ENCODE results near the gene DENND5B.

Gene DENND5B

DNA sequence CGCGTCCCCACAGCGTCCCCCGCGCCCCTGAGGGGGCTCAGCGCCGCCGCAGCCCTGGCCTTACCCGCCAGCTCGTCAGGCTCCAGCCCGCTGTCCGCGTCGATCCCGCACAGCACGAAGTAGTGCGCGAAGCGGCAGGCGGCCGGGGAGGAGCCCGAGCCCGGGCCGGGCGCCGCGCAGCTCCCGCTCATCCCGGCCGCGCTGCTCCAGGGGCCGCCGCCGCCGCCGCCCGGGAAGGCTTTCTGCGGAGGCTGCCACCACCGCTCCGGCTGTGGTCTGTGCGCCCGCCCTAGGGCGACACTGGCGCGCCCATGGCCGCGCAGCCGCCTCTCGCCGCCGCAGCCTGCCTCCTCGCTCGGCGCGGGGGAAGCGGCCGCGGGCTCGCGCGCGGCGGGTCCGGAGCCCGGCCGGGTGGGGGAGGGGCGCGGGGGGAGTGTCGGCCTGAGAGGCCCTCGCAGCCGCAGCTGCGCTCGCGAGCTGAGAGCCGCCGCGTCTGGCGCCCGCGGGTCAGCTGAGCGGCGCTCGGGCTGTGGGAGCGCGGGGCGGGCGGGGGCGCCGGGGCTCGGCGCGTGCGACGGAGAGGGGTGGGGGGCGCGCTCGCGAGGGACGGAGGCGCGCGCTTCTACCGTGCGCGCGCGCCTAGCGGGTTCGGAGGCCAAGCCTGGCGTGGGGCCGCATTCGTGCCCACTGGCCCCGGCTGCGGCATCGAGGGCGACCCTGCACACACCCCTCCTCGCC lies at the start of gene DENND5B:
DENND5B (minus strand) TSS at position 495 of the 738 bp plus-strand sequence; CDS start at position 191, 304 bp downstream.
- Histone ChIP-seq H3K4me1 (ENCODE audit: low read length) (peaks cover 44% of the 10 kb centered on the region), H3K9ac (ENCODE audit: low read length) (peak within 1 kb of the TSS; percentile 96), H3K27ac (ENCODE audit: low read length) (peak within 1 kb of the TSS; percentile 75), H3K4me2 (ENCODE audit: low read length) (peak within 1 kb of the TSS; percentile 83), H2AFZ (ENCODE audit: low read depth, low read length) (peak within 1 kb of the TSS; percentile 86), H3K79me2 (ENCODE audit: low read length) (peaks cover 48% of the 10 kb centered on the region), H3K36me3 (replicated peaks; ENCODE audit: low read depth, low read length) (peaks cover 22% of the 10 kb centered on the region), H3K4me3 (ENCODE audit: low read length) (peak within 1 kb of the TSS; percentile 96), H3K27me3 (ENCODE audit: low read depth, low read length) (peaks cover 5% of the 10 kb centered on the region; the same call in 1 of the 2 replicates), H3K9me3 (ENCODE audit: insufficient read depth, low read length) (peaks cover 7% of the 10 kb centered on the region; the same call in 1 of the 2 replicates), H4K20me1 (ENCODE audit: insufficient read depth, low read length) (no peaks in the 10 kb centered on the region)
- TF ChIP-seq, protein P1, sequence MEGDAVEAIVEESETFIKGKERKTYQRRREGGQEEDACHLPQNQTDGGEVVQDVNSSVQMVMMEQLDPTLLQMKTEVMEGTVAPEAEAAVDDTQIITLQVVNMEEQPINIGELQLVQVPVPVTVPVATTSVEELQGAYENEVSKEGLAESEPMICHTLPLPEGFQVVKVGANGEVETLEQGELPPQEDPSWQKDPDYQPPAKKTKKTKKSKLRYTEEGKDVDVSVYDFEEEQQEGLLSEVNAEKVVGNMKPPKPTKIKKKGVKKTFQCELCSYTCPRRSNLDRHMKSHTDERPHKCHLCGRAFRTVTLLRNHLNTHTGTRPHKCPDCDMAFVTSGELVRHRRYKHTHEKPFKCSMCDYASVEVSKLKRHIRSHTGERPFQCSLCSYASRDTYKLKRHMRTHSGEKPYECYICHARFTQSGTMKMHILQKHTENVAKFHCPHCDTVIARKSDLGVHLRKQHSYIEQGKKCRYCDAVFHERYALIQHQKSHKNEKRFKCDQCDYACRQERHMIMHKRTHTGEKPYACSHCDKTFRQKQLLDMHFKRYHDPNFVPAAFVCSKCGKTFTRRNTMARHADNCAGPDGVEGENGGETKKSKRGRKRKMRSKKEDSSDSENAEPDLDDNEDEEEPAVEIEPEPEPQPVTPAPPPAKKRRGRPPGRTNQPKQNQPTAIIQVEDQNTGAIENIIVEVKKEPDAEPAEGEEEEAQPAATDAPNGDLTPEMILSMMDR (IDR thresholded peaks at IDR 0.05; ENCODE audit: low read depth, low read length) = no peak
- no peak for TF ChIP-seq EZH2phosphoT487 (IDR thresholded peaks at IDR 0.05; ENCODE audit: low read depth)

DNA sequence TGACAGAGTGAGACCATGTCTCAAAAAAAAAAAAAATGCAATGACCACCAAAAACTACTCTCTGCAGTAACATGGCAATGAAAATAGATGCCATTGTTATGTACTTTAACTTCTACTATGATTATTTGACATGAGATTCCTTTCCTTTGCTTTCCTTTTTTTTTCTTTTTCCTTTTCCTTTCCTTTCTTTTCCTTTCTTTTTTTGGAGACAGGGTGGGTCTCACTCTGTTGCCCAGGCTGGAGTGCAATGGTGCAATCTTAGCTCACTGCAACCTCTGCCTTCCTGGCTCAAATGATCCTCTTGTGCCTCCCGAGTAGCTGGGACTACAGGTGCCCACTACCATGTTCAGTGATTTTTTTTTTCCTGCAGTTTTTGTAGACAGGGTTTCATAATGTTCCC lies 43.7 kb upstream of the DENND5B start:
- no peaks in the 10 kb centered on the region for H3K9me3 ChIP-seq (ENCODE audit: insufficient read depth, low read length)
- no peaks in the 10 kb centered on the region for H3K79me2 ChIP-seq (ENCODE audit: low read length)
- TF ChIP-seq, protein P1 (IDR thresholded peaks at IDR 0.05; ENCODE audit: low read depth, low read length) = no peak
- TF ChIP-seq EZH2phosphoT487 (IDR thresholded peaks at IDR 0.05; ENCODE audit: low read depth) = no peak
- no peak overlapping the region for H2AFZ ChIP-seq (ENCODE audit: low read depth, low read length)
- no peak overlapping the region for H3K27ac ChIP-seq (ENCODE audit: low read length)
- peaks cover 2% of the 10 kb centered on the region; the same call in 1 of the 2 replicates for H3K27me3 ChIP-seq (ENCODE audit: low read depth, low read length)
- no peaks in the 10 kb centered on the region for H4K20me1 ChIP-seq (ENCODE audit: insufficient read depth, low read length)
- no peak overlapping the region for H3K4me3 ChIP-seq (ENCODE audit: low read length)
- H3K4me2 ChIP-seq (ENCODE audit: low read length) = no peak overlapping the region
- no peaks in the 10 kb centered on the region for H3K36me3 ChIP-seq (replicated peaks; ENCODE audit: low read depth, low read length)
- H3K4me1 ChIP-seq (ENCODE audit: low read length) = peaks cover 26% of the 10 kb centered on the region
- no peak overlapping the region for H3K9ac ChIP-seq (ENCODE audit: low read length)

DNA sequence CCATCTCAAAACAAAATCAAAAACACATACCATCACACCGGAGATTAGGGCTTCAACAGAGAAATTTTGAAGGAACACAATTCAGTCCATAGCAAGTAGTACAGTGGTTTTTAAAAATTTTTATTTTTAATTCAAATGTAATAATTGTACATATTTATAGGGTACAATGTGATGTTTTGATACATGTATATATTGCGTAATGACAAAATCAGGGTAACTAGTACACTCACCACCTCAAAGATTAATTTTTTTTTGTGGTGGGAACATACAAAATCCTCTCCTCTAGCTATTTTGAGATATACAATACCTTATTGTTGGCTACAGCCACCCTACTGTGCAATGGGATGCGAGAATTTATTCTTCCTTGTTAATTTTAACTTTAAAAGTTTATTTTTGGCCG lies 42.5 kb upstream of the DENND5B start:
- Histone ChIP-seq H3K9me3 (ENCODE audit: insufficient read depth, low read length) (no peaks in the 10 kb centered on the region), H3K27ac (ENCODE audit: low read length) (no peak overlapping the region), H3K4me2 (ENCODE audit: low read length) (no peak overlapping the region), H3K4me1 (ENCODE audit: low read length) (peaks cover 26% of the 10 kb centered on the region), H3K9ac (ENCODE audit: low read length) (no peak overlapping the region), H2AFZ (ENCODE audit: low read depth, low read length) (no peak overlapping the region), H3K27me3 (ENCODE audit: low read depth, low read length) (no peaks in the 10 kb centered on the region), H3K4me3 (ENCODE audit: low read length) (no peak overlapping the region), H3K79me2 (ENCODE audit: low read length) (no peaks in the 10 kb centered on the region), H3K36me3 (replicated peaks; ENCODE audit: low read depth, low read length) (no peaks in the 10 kb centered on the region), H4K20me1 (ENCODE audit: insufficient read depth, low read length) (no peaks in the 10 kb centered on the region)
- TF ChIP-seq EZH2phosphoT487 (IDR thresholded peaks at IDR 0.05; ENCODE audit: low read depth) = no peak
- TF ChIP-seq, protein P1 (IDR thresholded peaks at IDR 0.05; ENCODE audit: low read depth, low read length) = no peak

DNA sequence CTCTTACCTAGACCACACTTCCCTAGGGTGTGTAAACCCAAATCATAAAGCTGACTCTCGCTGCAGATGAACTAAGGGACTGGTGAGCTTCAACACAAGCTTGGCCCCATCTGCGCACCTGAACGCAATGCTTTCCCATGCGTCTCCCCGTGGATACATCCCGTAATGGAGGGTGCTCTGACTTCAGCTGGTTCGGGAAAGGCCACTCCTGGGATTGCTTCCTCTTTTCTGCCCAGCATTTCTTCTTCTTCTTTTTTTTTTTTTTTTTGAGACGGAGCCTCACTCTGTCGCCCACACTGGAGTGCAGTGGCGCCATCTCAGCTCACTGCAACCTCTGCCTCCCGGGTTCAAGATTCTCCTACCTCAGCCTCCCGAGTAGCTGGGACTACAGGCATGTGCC lies 40.9 kb upstream of the DENND5B start:
- Histone ChIP-seq H3K36me3 (replicated peaks; ENCODE audit: low read depth, low read length) (no peaks in the 10 kb centered on the region), H3K27me3 (ENCODE audit: low read depth, low read length) (no peaks in the 10 kb centered on the region), H3K9ac (ENCODE audit: low read length) (no peak overlapping the region), H2AFZ (ENCODE audit: low read depth, low read length) (no peak overlapping the region), H3K27ac (ENCODE audit: low read length) (no peak overlapping the region), H4K20me1 (ENCODE audit: insufficient read depth, low read length) (no peaks in the 10 kb centered on the region), H3K9me3 (ENCODE audit: insufficient read depth, low read length) (no peaks in the 10 kb centered on the region), H3K4me1 (ENCODE audit: low read length) (peaks cover 17% of the 10 kb centered on the region), H3K4me3 (ENCODE audit: low read length) (no peak overlapping the region), H3K79me2 (ENCODE audit: low read length) (no peaks in the 10 kb centered on the region), H3K4me2 (ENCODE audit: low read length) (no peak overlapping the region)
- no peak for TF ChIP-seq EZH2phosphoT487 (IDR thresholded peaks at IDR 0.05; ENCODE audit: low read depth)
- TF ChIP-seq, protein P1 (IDR thresholded peaks at IDR 0.05; ENCODE audit: low read depth, low read length) = no peak
